Nephron (organoid): ENCODE measurements around the gene FHOD1.

ENCODE experiments used
- H3K27ac Mint-ChIP-seq, 3 experiments: 2 replicates each; pipeline ENCODE4 v1.8.0; 2020; ENCODE audit warnings: mixed read lengths in 3 of 3, mild to moderate bottlenecking in 2 of 3, moderate library complexity in 1 of 3
- H3K27me3 Mint-ChIP-seq: 2 replicates; pipeline ENCODE4 v1.8.0; 2021; ENCODE audit warnings: low read depth, mild to moderate bottlenecking, moderate library complexity, mixed read lengths
- H3K36me3 Mint-ChIP-seq: 2 replicates; pipeline ENCODE4 v1.8.0; 2020; ENCODE audit warnings: low read depth, mixed read lengths
- H3K4me1 Mint-ChIP-seq: 2 replicates; pipeline ENCODE4 v1.8.0; 2020; ENCODE audit warnings: mixed read lengths
- H3K4me3 Mint-ChIP-seq, 3 experiments: 2 replicates each; pipeline ENCODE4 v1.8.0; 2020; ENCODE audit warnings: mild to moderate bottlenecking in 3 of 3, mixed read lengths in 3 of 3, moderate library complexity in 2 of 3
- H3K9me3 Mint-ChIP-seq: 2 replicates; pipeline ENCODE4 v1.8.0; 2020; ENCODE audit warnings: mixed read lengths
- TF ChIP-seq, protein P1 (sequence below), 3 experiments: fragments of 200-600 bp; sonication (generic); IDR thresholded peaks; one replicate each; pipeline ENCODE4 v1.5.0; 2021; ENCODE audit warnings: antibody characterized with exemption in 3 of 3; ENCODE audit not compliant: unreplicated experiment in 3 of 3

The FHOD1 gene

GRCh38 chr16:67211674-67212073, 35.6 kb downstream of the FHOD1 start:
- H3K36me3 Mint-ChIP-seq = no peaks in the 10 kb centered on the region
- no peaks in the 10 kb centered on the region for H3K4me1 Mint-ChIP-seq
- no peak overlapping the region for H3K27ac Mint-ChIP-seq
- H3K9me3 Mint-ChIP-seq = no peaks in the 10 kb centered on the region
- TF ChIP-seq, protein P1, sequence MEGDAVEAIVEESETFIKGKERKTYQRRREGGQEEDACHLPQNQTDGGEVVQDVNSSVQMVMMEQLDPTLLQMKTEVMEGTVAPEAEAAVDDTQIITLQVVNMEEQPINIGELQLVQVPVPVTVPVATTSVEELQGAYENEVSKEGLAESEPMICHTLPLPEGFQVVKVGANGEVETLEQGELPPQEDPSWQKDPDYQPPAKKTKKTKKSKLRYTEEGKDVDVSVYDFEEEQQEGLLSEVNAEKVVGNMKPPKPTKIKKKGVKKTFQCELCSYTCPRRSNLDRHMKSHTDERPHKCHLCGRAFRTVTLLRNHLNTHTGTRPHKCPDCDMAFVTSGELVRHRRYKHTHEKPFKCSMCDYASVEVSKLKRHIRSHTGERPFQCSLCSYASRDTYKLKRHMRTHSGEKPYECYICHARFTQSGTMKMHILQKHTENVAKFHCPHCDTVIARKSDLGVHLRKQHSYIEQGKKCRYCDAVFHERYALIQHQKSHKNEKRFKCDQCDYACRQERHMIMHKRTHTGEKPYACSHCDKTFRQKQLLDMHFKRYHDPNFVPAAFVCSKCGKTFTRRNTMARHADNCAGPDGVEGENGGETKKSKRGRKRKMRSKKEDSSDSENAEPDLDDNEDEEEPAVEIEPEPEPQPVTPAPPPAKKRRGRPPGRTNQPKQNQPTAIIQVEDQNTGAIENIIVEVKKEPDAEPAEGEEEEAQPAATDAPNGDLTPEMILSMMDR (IDR thresholded peaks at IDR 0.05; ENCODE audit: unreplicated experiment in 3 of 3) = no peak
- no peak overlapping the region for H3K4me3 Mint-ChIP-seq
- no peaks in the 10 kb centered on the region for H3K27me3 Mint-ChIP-seq

DNA sequence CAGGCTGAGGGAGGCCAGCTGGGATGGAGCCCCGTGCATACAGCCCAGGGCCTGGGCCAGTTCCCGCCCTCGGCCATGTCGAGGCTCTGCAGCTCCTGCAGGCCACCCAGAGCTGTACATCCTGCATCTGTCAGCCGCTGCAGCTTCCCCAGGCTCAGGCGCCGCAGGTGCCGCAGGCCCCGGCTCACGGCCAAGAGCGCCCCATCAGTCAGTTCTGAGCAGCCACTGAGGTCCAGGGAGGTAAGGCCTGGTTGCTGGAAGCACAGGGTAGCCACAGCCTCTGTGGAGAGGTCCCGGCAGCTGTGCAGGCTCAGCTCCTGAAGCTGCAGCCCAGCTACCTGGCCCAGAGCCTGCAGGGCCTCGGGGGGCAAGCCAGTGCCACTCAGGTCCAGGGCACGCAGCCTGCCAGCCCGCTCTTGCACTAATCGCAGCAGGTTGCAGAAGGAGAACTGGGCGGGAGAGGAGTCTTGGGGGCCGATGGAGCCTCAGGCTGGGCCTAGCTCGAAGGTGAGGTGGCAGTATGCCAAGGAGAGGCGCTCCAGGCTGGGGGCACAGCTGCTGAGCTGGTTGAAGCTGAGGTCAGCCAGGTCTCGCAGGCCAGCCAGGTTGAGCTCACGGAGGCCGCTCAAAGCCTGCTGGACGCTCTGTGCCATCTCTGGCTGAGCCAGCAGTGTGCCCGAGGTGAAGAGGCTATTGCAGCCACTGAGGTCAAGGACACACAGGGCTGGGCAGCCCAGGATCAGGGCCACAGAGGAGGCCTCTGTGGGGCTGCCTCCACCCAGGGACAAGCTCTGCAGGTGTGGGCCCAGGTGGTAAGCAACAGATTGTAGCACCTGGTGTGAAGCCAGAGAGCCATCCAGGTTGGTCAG, 37.0 kb downstream of the FHOD1 start:
- no peaks in the 10 kb centered on the region for H3K36me3 Mint-ChIP-seq
- no peaks in the 10 kb centered on the region for H3K27me3 Mint-ChIP-seq
- H3K4me1 Mint-ChIP-seq = no peaks in the 10 kb centered on the region
- no peak overlapping the region for H3K27ac Mint-ChIP-seq
- H3K9me3 Mint-ChIP-seq = no peaks in the 10 kb centered on the region
- TF ChIP-seq, protein P1 (IDR thresholded peaks at IDR 0.05; ENCODE audit: unreplicated experiment in 3 of 3) = no peak
- no peak overlapping the region for H3K4me3 Mint-ChIP-seq

DNA sequence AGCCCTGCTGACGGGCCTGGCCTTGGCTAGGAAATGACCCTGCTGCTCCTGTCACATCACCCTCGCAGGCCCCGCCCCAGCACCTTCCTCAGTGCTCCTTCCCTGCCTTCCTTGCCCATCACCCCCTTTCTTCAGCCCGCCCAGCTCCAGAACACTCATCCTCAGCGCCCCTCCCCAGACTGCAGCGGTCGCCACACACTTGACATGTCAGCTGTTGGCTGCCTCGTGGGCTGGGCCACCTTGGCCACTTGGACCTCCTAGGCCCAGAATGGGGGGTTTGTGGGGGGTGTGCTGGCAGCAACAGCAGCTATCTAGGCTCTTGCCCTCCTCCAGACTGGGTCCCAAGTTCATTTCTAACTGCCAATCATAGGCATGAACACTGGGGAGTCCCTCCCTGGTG, 37.7 kb downstream of the FHOD1 start:
- Mint-ChIP-seq H3K27me3 (no peaks in the 10 kb centered on the region), H3K27ac (no peak overlapping the region), H3K9me3 (no peaks in the 10 kb centered on the region), H3K4me3 (no peak overlapping the region), H3K36me3 (no peaks in the 10 kb centered on the region), H3K4me1 (no peaks in the 10 kb centered on the region)
- TF ChIP-seq, protein P1 (IDR thresholded peaks at IDR 0.05; ENCODE audit: unreplicated experiment in 3 of 3) = no peak

GRCh38 chr16:67208154-67208896, 39.0 kb downstream of the FHOD1 start:
- no peak overlapping the region for H3K4me3 Mint-ChIP-seq
- no peaks in the 10 kb centered on the region for H3K36me3 Mint-ChIP-seq
- TF ChIP-seq, protein P1 (IDR thresholded peaks at IDR 0.05; ENCODE audit: unreplicated experiment in 3 of 3) = no peak
- no peak overlapping the region for H3K27ac Mint-ChIP-seq
- no peaks in the 10 kb centered on the region for H3K4me1 Mint-ChIP-seq
- no peaks in the 10 kb centered on the region for H3K9me3 Mint-ChIP-seq
- H3K27me3 Mint-ChIP-seq = no peaks in the 10 kb centered on the region

- Mint-ChIP-seq H3K27me3 (no peaks in the 10 kb centered on the region), H3K4me3 (no peak overlapping the region), H3K36me3 (no peaks in the 10 kb centered on the region), H3K9me3 (no peaks in the 10 kb centered on the region), H3K27ac (no peak overlapping the region), H3K4me1 (no peaks in the 10 kb centered on the region)
- TF ChIP-seq, protein P1 (IDR thresholded peaks at IDR 0.05; ENCODE audit: unreplicated experiment in 3 of 3) = no peak
Measured at GRCh38 chr16:67207249-67208091, 39.8 kb downstream of the FHOD1 start.
